Measurements from ENCODE around the gene TRHDE. TPM values are rescaled to one million over a fixed set of nuclear protein-coding genes. Genes with fewer than 3 reads are reported as not detected.
A peak's percentile ranks its signal among the peaks of the same experiment; 100 is the strongest.

Gene TRHDE
- total RNA-seq, 1 experiment from 2014 or later = 24.5 TPM

DNA sequence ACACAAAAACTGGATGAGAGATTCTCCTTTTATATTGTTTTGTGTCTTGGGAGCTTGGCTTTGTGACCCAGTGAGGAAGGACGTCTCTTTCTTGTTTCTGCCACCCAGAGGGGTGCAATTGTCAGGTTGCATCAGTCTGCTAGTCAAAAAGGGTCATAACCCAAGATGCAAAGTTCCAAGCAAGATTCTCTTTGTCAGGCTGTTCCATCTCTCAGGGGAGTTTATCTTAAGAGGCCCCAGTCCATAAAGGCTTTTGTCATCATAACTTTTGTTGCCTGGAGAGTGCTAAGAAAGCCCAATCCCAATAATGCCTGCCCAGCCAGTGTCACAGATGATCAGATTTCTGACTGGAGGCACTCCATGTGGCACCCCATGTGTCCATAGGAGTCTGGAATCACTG lies 444.9 kb downstream of the TRHDE start:
- Histone ChIP-seq H3K4me1 (ENCODE audit: insufficient read depth, low read length, poor library complexity, severe bottlenecking) (peaks cover 10% of the 10 kb centered on the region), H3K36me3 (ENCODE audit: insufficient read depth, low read length, poor library complexity, severe bottlenecking) (no peaks in the 10 kb centered on the region), H3K27me3 (replicated peaks; ENCODE audit: insufficient read depth, low read depth, low read length, poor library complexity) (no peaks in the 10 kb centered on the region), H3K9me3 (ENCODE audit: low read depth, low read length, poor library complexity, severe bottlenecking) (no peaks in the 10 kb centered on the region), H3K27ac (ENCODE audit: low read depth, low read length, poor library complexity, severe bottlenecking) (no peak overlapping the region), H3K4me3 (ENCODE audit: low read depth, low read length, poor library complexity, severe bottlenecking) (no peak overlapping the region)
- POLR2A ChIA-PET (ENCODE audit: low non-redundant PET) = no interaction called here
- no peak for TF ChIP-seq EZH2 (IDR thresholded peaks at IDR 0.05; ENCODE audit: borderline replicate concordance, low read depth, low read length, poor library complexity, severe bottlenecking)
- TF ChIP-seq, protein P1, sequence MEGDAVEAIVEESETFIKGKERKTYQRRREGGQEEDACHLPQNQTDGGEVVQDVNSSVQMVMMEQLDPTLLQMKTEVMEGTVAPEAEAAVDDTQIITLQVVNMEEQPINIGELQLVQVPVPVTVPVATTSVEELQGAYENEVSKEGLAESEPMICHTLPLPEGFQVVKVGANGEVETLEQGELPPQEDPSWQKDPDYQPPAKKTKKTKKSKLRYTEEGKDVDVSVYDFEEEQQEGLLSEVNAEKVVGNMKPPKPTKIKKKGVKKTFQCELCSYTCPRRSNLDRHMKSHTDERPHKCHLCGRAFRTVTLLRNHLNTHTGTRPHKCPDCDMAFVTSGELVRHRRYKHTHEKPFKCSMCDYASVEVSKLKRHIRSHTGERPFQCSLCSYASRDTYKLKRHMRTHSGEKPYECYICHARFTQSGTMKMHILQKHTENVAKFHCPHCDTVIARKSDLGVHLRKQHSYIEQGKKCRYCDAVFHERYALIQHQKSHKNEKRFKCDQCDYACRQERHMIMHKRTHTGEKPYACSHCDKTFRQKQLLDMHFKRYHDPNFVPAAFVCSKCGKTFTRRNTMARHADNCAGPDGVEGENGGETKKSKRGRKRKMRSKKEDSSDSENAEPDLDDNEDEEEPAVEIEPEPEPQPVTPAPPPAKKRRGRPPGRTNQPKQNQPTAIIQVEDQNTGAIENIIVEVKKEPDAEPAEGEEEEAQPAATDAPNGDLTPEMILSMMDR (conservative IDR thresholded peaks at IDR 0.05; ENCODE audit: low read depth, low read length) = no peak
- CTCF ChIA-PET = no interaction called here
- BruUV-seq (replicated peaks) = no TSS peak
- intact Hi-C loops (cut with micrococcal nuclease; ENCODE audit: unreplicated experiment) = no loop called here
- peak; percentile 29 for DNase-seq (ENCODE audit: low spot score)
